ENCODE measurements around the gene CFD. TPM values are rescaled to one million over a fixed set of nuclear protein-coding genes. Genes with fewer than 3 reads are reported as not detected.
"Not testable (repeated sequence)": the region's sequence is repeated elsewhere in the genome, so short reads cannot be mapped to it uniquely, and the experiment has no call there.

The CFD gene
- total RNA-seq, 1 donor from 2014 or later = 477 TPM

DNA sequence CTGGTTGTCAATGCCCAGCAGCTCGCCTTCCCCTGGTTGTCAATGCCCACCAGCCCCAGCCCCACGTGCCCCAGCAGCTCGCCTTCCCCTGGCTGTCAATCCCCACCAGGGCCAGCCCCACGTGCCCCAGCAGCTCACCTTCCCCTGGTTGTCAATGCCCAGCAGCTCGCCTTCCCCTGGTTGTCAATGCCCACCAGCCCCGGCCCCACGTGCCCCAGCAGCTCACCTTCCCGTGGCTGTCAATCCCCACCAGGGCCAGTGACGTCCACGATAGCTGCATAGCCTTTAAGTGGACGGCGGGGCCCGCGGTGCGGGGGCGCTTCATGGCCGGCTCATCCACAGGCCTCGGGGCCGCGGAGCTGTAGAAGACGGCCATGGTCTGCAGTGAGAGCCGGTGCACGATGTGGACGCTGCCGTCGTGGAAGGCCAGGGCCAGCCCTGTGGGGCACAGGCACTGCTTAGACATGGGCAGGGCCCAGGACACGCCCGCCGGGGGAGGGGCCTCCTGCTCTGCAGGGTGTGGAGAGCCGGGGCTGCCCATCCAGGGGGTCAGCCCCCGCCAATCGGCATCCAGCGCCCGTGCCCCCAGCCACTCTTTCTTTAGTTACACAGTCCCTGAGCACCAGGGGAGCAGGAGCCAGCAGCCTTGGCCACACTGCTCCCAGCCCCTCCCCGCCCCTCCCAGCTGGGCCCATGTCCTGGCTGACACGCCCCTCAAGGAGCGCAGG, 20.4 kb downstream of the CFD start:
- intact Hi-C loops (cut with DNase I) = no loop called here
- ATAC-seq (ENCODE audit: poor library complexity) (no peak), DNase-seq (no peak)

DNA sequence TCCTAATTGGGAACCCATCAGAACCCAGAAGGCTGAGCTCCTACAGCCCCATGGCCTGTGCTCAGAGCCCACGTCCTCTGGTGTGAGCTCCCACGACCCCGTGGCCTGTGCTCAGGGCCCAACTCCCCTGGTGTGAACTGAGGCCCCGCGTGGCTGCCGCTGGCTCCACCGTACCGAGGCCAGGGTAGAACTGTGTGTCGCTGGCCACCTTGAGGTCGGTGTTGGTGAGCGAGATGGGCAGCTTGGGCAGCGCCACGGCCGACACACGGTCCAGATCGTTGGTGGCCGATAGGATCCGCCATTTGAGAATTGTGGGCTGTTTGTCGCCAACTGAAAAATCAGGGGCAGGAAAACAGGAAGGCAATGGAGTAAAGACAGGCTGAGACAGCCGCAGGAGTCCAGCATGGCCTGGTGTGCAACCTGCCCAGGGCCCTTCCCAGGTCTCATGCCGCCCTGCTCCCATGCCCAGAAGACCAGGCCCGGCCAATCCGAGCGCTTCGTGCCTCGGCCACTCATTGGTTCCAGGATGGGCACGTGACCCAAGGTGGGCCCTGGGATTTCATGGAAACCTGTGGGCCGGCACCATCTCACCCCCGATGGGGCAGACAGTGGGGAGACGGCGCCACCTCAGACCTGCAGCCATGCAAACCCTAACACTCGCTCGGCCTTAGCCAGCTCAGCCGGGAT, 22.1 kb downstream of the CFD start:
- ATAC-seq (ENCODE audit: poor library complexity) = no peak
- no peak for DNase-seq
- intact Hi-C loops (cut with DNase I) = no loop called here

DNA sequence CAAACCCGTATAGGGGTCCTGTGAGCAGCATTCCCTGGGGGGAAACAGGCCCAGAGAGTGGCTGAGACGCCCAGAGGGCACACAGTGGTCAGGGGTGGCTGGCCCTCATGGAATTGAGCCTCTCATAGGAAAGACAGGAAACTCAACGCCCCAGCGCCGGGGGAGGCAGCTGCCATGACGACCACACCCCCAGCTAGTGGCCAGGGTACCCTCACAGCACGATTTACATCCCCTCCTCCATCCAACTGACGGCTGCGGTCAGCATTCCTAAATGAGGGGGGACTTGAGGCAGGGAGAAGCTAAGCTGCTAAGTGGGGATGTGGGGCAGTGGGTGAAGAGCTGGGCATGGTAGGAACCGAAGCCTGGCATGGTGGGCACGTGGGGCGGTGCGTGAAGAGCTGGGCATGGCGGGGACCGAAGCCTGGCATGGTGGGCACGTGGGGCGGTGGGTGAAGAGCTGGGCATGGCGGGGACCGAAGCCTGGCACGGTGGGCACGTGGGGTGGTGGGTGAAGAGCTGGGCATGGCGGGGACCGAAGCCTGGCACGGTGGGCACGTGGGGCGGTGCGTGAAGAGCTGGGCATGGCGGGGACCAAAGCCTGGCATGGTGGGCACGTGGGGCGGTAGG, 23.5 kb downstream of the CFD start:
- no peak for ATAC-seq (ENCODE audit: poor library complexity)
- intact Hi-C loops (cut with DNase I) = no loop called here
- no peak for DNase-seq

DNA sequence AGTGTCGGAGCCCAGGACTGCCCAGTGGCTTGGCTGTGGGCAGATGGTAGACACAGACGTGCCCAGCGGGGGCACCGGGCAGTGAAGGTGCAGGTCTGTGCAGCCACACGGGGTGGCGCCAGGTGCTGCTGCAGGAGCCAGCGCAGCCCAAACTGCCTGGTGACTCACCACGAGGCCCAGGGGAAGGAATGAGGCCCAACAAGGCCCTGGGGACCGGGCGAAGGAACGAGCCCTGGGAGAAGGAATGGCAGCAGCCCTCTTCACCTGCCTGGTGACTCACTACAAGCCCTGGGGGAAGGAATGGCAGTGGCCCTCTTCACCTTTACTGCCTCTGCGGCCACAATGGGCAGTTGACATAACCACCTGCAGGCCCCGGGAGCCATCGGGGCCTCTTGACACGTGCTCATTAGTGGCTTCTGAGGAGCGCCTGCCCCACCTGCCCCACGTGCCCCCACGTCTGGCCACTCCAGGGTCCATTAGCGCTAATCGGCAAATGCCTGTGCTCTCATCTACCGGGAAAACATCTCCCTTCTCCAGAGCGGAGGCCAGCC, 24.3 kb downstream of the CFD start:
- DNase-seq (no peak), ATAC-seq (ENCODE audit: poor library complexity) (peak; percentile 11)
- intact Hi-C loops (cut with DNase I) = no loop called here

DNA sequence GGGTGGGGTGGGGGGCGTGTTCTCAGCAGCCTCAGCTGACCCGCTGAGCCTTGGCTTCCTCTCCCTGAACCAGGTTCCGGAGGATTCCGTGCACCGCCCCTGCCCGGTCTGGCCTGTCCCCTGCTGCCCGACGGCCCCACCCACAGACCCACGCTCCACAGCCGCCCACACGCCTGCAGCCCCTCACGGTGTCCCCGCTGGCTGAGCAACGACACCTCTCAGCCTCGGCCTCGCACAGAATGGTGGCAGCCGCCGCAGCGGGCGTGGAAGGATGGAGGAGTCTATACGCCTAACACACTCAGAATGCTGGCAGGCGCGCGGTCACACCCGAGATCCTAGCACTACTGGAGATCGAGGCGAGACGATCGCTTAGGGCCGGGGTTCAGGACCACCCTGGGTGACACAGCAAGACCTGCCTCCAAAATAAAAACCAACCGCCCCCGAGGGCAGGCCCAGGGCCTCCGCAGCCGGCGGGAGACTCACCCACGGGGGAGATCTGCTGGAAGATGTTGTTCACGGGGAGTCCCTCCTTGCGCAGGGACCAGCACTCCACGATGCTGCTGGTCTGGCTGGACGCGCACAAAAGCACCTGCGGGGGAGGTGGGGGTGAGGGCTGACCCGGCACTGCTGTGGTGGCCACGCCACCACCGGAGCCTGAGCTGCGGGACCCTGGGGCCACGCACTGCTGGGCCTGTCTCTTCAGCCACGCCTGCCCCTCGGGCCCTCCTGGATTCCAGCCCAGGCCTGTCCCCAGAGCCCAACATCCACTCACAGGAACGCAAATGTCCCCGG, 25.2 kb downstream of the CFD start:
- intact Hi-C loops (cut with DNase I) = no loop called here
- ATAC-seq (ENCODE audit: poor library complexity) (no peak), DNase-seq (no peak)

DNA sequence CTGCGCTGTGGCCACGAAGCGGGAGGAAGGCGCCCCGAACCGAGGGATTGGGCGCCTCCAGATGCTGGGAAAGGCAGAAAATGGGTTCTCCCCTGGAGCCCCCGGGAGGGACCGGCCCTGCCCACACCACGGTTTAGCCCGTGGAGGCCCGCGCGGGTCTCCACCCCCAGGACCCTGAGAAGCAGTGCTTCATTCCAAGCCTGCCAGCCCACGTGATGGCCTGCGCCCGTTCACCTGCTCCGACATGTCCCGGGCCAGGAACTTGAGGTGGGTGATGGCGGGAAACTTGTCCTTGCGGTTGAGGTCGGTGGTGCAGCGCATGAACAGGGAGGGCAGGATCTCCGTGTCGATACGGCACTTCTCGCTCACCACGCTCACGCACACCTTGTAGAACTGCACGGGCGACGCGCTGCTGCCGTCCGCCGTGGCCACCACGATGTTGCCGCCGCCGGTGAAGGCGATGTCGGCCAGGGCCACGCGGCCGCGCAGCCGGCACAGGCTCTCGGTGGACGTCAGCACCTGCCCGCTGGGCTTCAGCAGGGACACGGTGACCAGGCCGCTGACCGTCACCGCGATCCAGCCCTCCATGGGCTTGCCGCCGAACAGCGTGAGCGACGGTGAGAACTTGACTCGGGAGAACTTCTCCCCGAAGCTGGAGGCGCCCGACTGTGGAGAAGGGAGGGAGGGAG, 26.2 kb downstream of the CFD start:
- intact Hi-C loops (cut with DNase I) = no loop called here
- ATAC-seq (ENCODE audit: poor library complexity) (no peak), DNase-seq (no peak)

DNA sequence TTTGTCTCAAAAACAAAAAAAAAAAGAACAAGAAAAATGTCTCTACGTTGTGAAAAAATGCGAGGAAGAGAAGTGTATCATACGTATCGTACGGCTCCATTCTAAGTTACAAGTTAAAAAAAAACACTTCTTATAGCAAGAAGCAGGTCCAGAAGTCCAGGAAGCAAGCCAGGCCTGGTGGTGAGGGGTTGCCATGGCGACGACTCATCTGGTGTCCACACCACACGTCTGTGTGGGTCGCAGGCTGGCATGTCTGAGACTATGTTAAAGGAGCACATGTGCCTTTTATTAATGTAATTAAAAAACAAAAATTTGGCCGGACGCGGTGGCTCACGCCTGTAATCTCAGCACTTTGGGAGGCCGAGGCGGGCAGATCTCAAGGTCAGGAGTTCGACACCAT, 27.6 kb downstream of the CFD start:
- DNase-seq (no peak), ATAC-seq (ENCODE audit: poor library complexity) (no peak)
- intact Hi-C loops (cut with DNase I) = no loop called here

DNA sequence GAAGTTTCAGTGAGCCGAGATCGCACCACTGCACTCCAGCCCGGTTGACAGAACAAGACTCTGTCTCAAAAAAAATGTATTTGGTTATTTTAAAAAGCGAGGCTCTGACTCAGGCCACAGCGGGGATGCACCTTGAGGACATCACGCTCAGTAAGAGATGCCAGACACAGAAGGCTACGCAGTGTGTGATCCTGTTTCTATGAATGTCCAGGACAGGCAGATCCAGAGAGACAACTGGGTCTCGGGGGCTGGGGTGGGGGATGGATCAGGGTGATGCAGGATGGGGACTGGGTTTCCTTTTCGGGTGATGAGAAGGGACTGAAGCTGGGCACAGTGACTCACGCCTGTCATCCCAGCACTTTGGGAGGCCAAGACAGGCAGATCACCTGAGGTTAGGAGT, 28.1 kb downstream of the CFD start:
- intact Hi-C loops (cut with DNase I) = no loop called here
- ATAC-seq (ENCODE audit: poor library complexity) (no peak), DNase-seq (no peak)

DNA sequence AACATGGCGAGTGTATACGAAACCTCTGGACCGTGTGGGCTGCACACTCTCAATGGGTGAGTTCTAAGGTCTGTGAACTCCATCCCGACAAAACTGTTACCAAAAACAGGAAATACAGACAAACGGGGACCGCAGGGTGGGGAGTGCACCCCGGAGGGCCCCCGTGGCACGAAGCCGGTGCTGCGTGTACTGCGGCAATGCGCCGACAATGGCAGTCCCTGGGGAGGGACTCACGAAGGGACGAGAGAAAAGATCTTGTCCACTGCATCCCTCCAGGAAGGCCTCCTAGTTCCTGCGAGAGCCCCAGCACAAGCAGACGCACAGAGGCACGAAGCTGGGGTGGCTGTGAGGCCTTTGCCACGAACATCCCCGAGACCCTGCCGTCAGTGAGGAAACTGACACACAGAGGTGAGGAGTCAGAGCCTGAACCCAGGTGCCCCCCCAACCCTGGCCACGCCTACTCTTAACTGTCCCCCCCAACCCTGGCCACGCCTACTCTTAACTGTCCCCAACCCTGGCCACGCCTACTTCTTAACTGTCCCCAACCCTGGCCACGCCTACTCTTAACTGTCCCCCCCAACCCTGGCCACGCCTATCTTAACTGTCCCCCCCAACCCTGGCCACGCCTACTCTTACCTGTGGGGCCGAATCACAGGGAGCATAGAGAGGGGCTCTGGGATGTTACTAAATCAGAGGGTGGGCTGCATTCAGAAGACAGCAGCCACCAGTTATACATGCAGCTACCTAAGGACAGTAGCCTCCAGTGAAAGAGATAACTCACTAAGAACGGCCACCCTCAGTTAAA, 29.3 kb downstream of the CFD start:
- intact Hi-C loops (cut with DNase I) = no loop called here
- no peak for DNase-seq
- no peak for ATAC-seq (ENCODE audit: poor library complexity)

DNA sequence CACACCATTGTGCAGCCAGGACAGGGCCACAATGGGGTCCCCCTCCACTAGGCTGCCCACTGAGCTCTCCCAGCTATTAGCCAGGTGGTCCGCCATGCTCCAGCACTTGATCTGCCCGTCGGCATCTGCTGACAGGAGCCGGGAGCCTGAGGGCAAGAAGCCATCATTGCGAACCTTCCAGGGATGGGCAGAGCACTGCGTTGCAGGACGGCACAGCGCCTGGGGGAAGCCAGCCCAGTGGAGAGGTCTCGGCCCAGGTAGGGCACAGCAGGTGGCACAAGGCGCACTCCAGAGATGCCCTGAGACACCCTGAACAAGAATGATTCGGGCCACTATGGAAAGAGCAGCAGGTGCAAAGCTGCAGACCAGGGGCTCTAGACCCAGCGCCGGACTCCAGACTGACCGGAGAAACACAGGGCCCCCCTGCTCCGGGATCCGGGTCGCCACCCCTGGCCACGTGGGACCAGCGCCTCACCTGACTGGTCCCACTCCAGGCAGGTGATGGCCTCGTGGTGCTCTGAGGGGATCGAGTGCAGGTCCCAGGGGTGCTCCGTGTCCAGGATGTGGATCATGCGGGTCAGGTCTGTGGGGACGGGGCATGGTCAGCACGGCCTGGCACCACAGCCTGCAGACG, 30.3 kb downstream of the CFD start:
- intact Hi-C loops (cut with DNase I) = no loop called here
- no peak for ATAC-seq (ENCODE audit: poor library complexity)
- DNase-seq = no peak

DNA sequence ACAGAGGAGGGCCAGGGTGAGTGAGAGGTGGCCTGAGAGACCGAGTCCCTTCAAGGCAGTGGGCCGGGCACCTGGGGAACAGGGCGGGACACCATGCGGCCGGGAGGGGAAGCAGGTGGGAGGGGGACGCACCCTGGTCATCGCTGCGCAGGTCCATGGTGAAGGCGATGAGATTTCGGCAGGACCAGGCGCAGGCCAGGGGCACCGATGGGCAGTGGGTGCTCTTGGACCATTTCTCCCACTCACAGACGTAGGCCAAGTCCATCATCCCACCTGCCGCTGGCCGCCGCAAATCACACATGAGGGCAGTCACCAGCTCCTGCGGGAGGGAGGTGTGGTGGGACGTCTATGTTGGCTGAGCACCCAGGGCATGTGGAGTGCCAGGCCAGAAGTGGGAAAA, 31.4 kb downstream of the CFD start:
- ATAC-seq (ENCODE audit: poor library complexity) = no peak
- no peak for DNase-seq

DNA sequence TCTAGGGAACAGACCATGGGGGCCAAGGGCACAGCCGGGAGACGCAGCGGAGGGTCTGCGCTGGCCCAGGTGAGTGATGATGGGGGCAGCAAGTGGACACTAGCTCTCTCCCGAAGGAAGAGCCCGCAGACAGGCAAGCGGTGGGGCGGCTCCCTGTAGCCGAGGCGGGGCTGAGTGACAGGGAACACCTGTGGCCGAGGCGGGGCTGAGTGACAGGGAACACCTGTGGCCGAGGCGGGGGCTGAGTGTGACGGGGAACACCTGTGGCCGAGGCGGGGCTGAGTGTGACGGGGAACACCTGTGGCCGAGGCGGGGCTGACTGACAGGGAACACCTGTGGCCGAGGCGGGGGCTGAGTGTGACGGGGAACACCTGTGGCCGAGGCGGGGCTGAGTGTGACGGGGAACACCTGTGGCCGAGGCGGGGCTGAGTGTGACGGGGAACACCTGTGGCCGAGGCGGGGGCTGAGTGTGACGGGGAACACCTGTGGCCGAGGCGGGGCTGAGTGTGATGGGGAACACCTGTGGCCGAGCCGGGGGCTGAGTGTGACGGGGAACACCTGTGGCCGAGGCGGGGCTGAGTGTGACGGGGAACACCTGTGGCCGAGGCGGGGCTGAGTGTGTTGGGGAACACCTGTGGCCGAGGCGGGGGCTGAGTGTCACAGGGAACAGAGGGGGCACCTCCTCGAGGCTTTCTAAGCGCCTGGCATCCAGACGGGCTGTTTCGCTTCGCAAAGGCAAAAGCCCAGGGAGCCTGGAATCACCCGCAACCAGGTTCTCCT, 32.1 kb downstream of the CFD start:
- ATAC-seq (ENCODE audit: poor library complexity); intact Hi-C loops (cut with DNase I); DNase-seq: not testable (repeated sequence)

More for the DNA sequence above, 31.4 kb downstream of the CFD start:
- intact Hi-C loops (cut with DNase I) = no loop called here

DNA sequence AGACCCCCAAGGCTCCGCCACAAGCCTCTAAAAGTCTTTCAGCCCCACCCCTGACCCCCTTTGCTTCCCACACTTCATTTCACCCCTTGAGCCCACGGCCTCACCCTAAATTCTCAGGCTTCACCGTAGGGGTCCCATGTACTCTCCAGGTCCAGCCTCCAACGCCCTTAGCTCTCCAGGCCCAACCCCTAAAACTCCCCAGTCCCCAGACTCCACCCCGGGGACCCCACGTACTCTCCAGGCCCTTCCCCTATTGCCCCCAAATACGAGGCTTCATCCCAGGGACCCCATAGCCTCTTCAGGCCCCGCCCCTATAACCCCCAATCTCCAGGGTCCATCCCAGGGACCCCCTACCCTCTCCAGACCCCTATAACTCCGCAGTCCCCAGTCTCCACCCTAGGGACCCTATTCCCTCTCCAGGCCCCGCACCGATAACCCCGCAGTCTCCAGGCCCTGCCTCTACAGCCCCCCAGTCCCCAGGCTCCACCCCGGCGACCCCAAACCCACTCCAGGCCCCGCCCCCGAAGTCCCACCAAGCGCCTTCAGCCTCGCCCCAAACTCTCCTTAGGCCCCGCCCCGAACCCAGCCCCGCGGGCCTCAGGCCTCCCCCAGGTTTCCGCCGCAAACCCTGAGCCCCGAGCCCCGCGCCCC, 32.9 kb downstream of the CFD start:
- intact Hi-C loops (cut with DNase I) = no loop called here
- ATAC-seq (ENCODE audit: poor library complexity) (no peak), DNase-seq (peak; percentile 62)

DNA sequence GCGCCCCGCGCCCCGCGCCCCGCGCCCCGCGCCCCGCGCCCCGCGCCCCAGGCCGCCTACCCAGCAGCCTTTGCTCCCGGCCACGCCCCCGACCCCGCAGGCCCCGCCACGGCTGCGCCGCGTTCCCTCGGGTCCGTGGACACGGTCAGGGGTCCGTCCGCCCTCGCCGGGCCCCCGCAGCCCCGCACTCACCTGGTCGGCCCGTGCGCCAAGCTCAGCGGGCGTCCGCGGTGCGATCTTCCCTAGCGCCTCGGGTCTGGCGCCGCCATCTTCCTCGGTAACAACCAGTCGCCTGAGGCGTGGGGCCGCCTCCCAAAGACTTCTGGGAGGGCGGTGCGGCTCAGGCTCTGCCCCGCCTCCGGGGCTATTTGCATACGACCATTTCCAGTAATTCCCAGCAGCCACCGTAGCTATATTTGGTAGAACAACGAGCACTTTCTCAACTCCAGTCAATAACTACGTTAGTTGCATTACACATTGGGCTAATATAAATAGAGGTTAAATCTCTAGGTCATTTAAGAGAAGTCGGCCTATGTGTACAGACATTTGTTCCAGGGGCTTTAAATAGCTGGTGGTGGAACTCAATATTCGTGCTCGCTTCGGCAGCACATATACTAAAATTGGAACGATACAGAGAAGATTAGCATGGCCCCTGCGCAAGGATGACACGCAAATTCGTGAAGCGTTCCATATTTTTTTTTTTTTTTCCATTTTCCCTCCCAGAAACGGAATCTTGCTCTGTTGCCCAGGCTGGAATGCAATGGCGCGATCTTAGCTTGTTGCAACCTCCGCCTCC, 33.6 kb downstream of the CFD start, which contains the start of the genes MED16 and RNU6-9:
TSS of gene MED16 (minus strand) at position 294 of the 796 bp plus-strand sequence. CDS start 2,056 bp downstream, outside the sequence.
TSS of gene RNU6-9 (plus strand) at position 591 of the 796 bp plus-strand sequence.
- ATAC-seq (ENCODE audit: poor library complexity) (peak; percentile 98), DNase-seq (peak; percentile 95)
- intact Hi-C loops (cut with DNase I) = no loop called here

DNA sequence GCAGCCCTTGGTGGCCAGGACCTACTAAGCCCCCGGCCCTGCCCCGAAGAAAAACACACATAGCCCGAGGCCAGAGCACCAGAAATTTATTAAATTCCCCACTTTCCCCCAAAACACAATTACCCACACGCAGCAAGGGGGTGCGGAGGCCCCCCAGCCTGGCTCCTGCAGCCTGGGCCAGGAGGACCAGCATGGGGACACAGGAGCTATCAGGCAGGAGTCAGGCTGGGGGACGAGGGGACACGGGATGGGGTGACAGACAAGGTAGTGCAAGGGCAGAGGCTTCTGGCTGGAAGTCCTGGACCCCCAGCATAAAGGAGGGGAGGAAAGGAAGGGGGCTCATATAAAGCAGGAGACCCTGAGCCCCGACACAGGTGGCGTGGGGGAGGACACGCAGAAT, 37.0 kb downstream of the CFD start:
- ATAC-seq (ENCODE audit: poor library complexity) = no peak
- intact Hi-C loops (cut with DNase I) = no loop called here
- DNase-seq = no peak

All from Right ventricle myocardium superior (tissue), 1 donor.